K562 (cell line): ENCODE data around the gene VPS33B. TPM values are rescaled to one million over a fixed set of nuclear protein-coding genes. Genes with fewer than 3 reads are reported as not detected.
A peak's percentile ranks its signal among the peaks of the same experiment; 100 is the strongest.

Experiments
- ATAC-seq: fragments of 200-7000 bp; cut with Tn5 transposase; 3 replicates; pipeline ENCODE4 v1.9.1; 2020; ENCODE audit warnings: moderate library complexity
- BruUV-seq: library from RNA; stranded (reverse); fragments of 400-500 nt; replicated peaks from 2 replicates; lab custom pipeline; 2021; lab: Mats Ljungman, UMichigan
- CTCF ChIA-PET: fragments of 300-600 bp; formaldehyde crosslinking; extraction: SDS; loops from one replicate; lab custom pipeline; 2021; ENCODE audit warnings: low intra/inter-chr PET ratio; lab: Yijun Ruan, JAX
- POLR2A ChIA-PET: fragments of 300-600, 350-650 bp; sonication (Branson Sonifier 250); formaldehyde crosslinking; extraction: SDS; loops from one replicate; lab custom pipeline; 2021; ENCODE audit warnings: antibody characterized with exemption, inconsistent platforms; lab: Yijun Ruan, JAX
- DNase-seq, 4 experiments: peaks; one replicate each; pipeline versions ENCODE4 v3.0.0 to v3.0.0-alpha.2; 2011 to 2018; ENCODE audit warnings: low spot score in 3 of 4, mixed read lengths in 3 of 4; ENCODE audit errors: extremely low read depth in 1 of 4
- FAIRE-seq: peaks from 2 replicates; lab custom pipeline; 2011; peaks lifted over from hg19 to GRCh38; lab: Jason Lieb, UNC
- H2AFZ ChIP-seq: 2 replicates; pipeline ENCODE4 v1.6.0; 2011; ENCODE audit warnings: low read depth, low read length, control low read depth, inconsistent platforms
- H3K27ac ChIP-seq: fragments of 200-600 bp; 3 replicates; pipeline ENCODE4 v1.8.0; 2011; ENCODE audit warnings: low read depth, mild to moderate bottlenecking, control low read depth, inconsistent platforms, low read length, moderate library complexity, mixed read lengths; ENCODE audit errors: extremely low read depth
- H3K27me3 ChIP-seq, 2 experiments: fragments of 300-600 bp in 1 of 2; 2 replicates in 1 of 2; 3 replicates in 1 of 2; pipeline versions ENCODE4 v1.6.0 to v1.8.0; 2011; ENCODE audit warnings: inconsistent platforms in 2 of 2, low read length in 2 of 2, mild to moderate bottlenecking in 1 of 2, mixed read lengths in 1 of 2, moderate library complexity in 1 of 2; ENCODE audit not compliant: control insufficient read depth in 2 of 2, insufficient read depth in 2 of 2
- H3K36me3 ChIP-seq: fragments of 300-600 bp; 3 replicates; pipeline ENCODE4 v1.8.0; 2011; ENCODE audit warnings: mild to moderate bottlenecking, low read length, inconsistent platforms; ENCODE audit not compliant: control insufficient read depth, insufficient read depth
- H3K4me1 ChIP-seq, 2 experiments: fragments of 200-600 bp in 1 of 2; replicated peaks in 1 of 2; 2 replicates in 1 of 2; 3 replicates in 1 of 2; pipeline versions ENCODE4 v1.5.1 to v1.8.0; 2011; ENCODE audit warnings: inconsistent platforms in 2 of 2, low read length in 2 of 2, mild to moderate bottlenecking in 1 of 2, mixed read lengths in 1 of 2, moderate library complexity in 1 of 2; ENCODE audit not compliant: control insufficient read depth in 2 of 2, insufficient read depth in 2 of 2
- H3K4me2 ChIP-seq: 2 replicates; pipeline ENCODE4 v1.6.1; 2011; ENCODE audit warnings: low read length, control low read depth, inconsistent platforms, mixed read lengths; ENCODE audit not compliant: insufficient read depth
- H3K4me3 ChIP-seq: fragments of 200-600 bp; sonication (generic), shearing (Covaris generic); 2 replicates; pipeline ENCODE4 v1.5.1; 2016; ENCODE audit warnings: control low read depth, inconsistent platforms
- H3K79me2 ChIP-seq: fragments of 200-600 bp; 3 replicates; pipeline ENCODE4 v1.8.0; 2011; ENCODE audit warnings: low read length, inconsistent platforms; ENCODE audit not compliant: control insufficient read depth, insufficient read depth
- H3K9ac ChIP-seq, 2 experiments: 2 replicates each; pipeline versions ENCODE4 v1.6.0 to v1.6.1; 2011; ENCODE audit warnings: low read depth in 2 of 2, low read length in 2 of 2, control low read depth in 1 of 2, inconsistent platforms in 1 of 2, mild to moderate bottlenecking in 1 of 2, mixed read lengths in 1 of 2; ENCODE audit not compliant: insufficient read depth in 1 of 2
- H3K9me1 ChIP-seq: one replicate; pipeline ENCODE4 v1.6.0; 2011; ENCODE audit warnings: inconsistent platforms, mild to moderate bottlenecking, low read length, moderate library complexity; ENCODE audit not compliant: control insufficient read depth, insufficient read depth
- H3K9me3 ChIP-seq: replicated peaks from 2 replicates; pipeline ENCODE4 v1.5.1; 2011; ENCODE audit warnings: low read depth, low read length, inconsistent platforms; ENCODE audit not compliant: control insufficient read depth, insufficient read depth
- H4K20me1 ChIP-seq: replicated peaks from 2 replicates; pipeline ENCODE4 v1.6.1; 2011; ENCODE audit warnings: low read length, inconsistent platforms, mixed read lengths; ENCODE audit not compliant: control insufficient read depth, insufficient read depth
- FOXK1 ChIP-seq: sonication (generic); formaldehyde crosslinking; IDR thresholded peaks from 2 replicates; pipeline ENCODE4 v1.8.0; 2022; ENCODE audit warnings: missing genetic modification reagents, mild to moderate bottlenecking, borderline replicate concordance
- LEF1 ChIP-seq: fragments of 450-650 bp; IDR thresholded peaks from 2 replicates; pipeline ENCODE4 v1.6.1; 2016; ENCODE audit warnings: mild to moderate bottlenecking
- NCOA6 ChIP-seq: fragments of 450-650 bp; IDR thresholded peaks from 2 replicates; pipeline ENCODE4 v1.6.1; 2017; ENCODE audit warnings: mild to moderate bottlenecking
- NFIC ChIP-seq: fragments of 450-650 bp; IDR thresholded peaks from 2 replicates; pipeline ENCODE4 v1.6.1; 2017; ENCODE audit warnings: mild to moderate bottlenecking, inconsistent platforms
- SOX6 ChIP-seq: fragments of 450-650 bp; IDR thresholded peaks from 2 replicates; pipeline ENCODE4 v1.6.1; 2014; ENCODE audit warnings: mild to moderate bottlenecking
- ZBED1 ChIP-seq: IDR thresholded peaks from 2 replicates; pipeline ENCODE4 v1.6.1; 2014
- ZBTB7A ChIP-seq: IDR thresholded peaks from 2 replicates; pipeline ENCODE4 v1.6.1; 2011; ENCODE audit warnings: low read depth, mild to moderate bottlenecking, low read length, moderate library complexity, borderline replicate concordance; ENCODE audit not compliant: control insufficient read depth
- ZNF232 ChIP-seq: sonication (generic); formaldehyde crosslinking; IDR thresholded peaks from 2 replicates; pipeline ENCODE4 v1.8.0; 2022; ENCODE audit warnings: mild to moderate bottlenecking, missing genetic modification reagents
- ZNF24 ChIP-seq: fragments of 450-650 bp; IDR thresholded peaks from 2 replicates; pipeline ENCODE4 v1.6.1; 2016
- WGBS: fragments of 100-300 bp; shearing (Covaris generic); methylation state at CpG from one replicate; pipeline ENCODE4 v1.1.6; 2016; ENCODE audit warnings: low coverage, mixed read lengths; ENCODE audit not compliant: insufficient coverage; ENCODE audit errors: missing lambda C conversion rate; 5-methylcytosine and 5-hydroxymethylcytosine counted together
- in situ Hi-C: fragments of 300-500 bp; cut with MboI; formaldehyde crosslinking; loops from 4 replicates; pipeline ENCODE4 v1.15.0; 2018; ENCODE audit warnings: inconsistent platforms, mixed read lengths
- intact Hi-C: fragments of 100-400 bp; cut with micrococcal nuclease; formaldehyde crosslinking; loops from 2 replicates; pipeline ENCODE4 v1.14.2; 2022
- polyA plus RNA-seq, 8 experiments: library from polyadenylated mRNA; depleted of rRNA in 4 of 8; stranded (reverse) in 5 of 8; unstranded in 3 of 8; fragments of >200 nt; fragmentation: Nextera tagmentation in 2 of 8; fragmentation: Illumina TruSeq in 1 of 8; extraction: Ambion mirVana in 2 of 8; extraction: Trizol in 1 of 8; gene quantifications; 2 replicates each; pipeline versions ENCODE4 v1.2.1 to v1.2.3, GENCODE V29; 2011 to 2014; ENCODE audit warnings: inconsistent platforms in 1 of 8, missing spikeins in 1 of 8
- total RNA-seq, 7 experiments: library from RNA; depleted of rRNA in 6 of 7; stranded (reverse); fragments of >200 nt in 6 of 7; fragmentation: Illumina TruSeq in 2 of 7; extraction: Trizol in 2 of 7; gene quantifications; 2 replicates each; pipeline versions ENCODE4 v1.2.1 to v1.2.3, GENCODE V29; 2011 to 2021; ENCODE audit warnings: low replicate concordance in 1 of 7
- TF ChIP-seq, protein P1 (sequence below): IDR thresholded peaks from 2 replicates; pipeline ENCODE4 v1.6.1; 2011; ENCODE audit not compliant: insufficient read length; ENCODE audit errors: extremely low read depth
- TF ChIP-seq, protein P2 (sequence below): sonication (generic); formaldehyde crosslinking; IDR thresholded peaks from 2 replicates; pipeline ENCODE4 v1.8.0; 2022; ENCODE audit warnings: mild to moderate bottlenecking, missing genetic modification reagents, borderline replicate concordance
- TF ChIP-seq, protein P3 (sequence below): IDR thresholded peaks from 2 replicates; pipeline ENCODE4 v1.6.1; 2016; ENCODE audit warnings: missing genetic modification characterization, missing compliant biosample characterization

Gene VPS33B
- total and polyA plus RNA-seq, 9 of the 15 experiments (the other 6 are each of a cell fraction or from before 2014, with no cell fraction given), result 9.4 to 25.5 (median 14.8) TPM

DNA sequence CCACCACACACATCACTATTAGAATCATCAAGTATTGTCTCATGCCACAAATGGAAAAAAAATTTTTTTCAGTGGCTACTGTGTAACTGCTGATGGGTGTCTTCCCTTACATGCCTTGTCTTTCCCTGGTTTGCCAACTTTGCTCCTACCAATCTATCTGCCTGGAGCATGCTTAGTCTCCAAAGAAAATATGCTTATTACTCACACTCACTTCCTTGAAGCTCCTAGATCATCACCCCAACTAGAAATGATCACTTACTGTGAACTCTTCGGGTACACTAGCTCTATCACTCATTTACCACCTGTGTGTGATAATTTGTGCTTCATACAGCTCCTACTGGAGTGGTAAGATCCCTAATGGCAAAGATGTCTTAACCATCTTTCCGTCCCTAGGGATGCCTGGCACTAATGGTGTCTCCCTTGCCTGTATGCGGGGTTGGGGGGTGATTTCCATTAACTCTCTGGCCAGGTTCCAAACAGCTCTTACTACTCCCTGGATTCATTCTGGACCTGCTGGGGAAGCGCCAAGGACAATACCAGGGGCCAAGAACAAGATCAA lies 799 bp downstream of the VPS33B start:
- intact Hi-C loops, result no loop called here
- in situ Hi-C loops, result no loop called here
- no peaks in the 10 kb centered on the region for H4K20me1 ChIP-seq
- ATAC-seq (no peak; the same call in 2 of the 3 replicates), FAIRE-seq (no peak), DNase-seq (no peak)
- peak overlapping the region; percentile 74 for H3K27ac ChIP-seq
- peak overlapping the region; percentile 78 for H3K4me3 ChIP-seq
- no peaks in the 10 kb centered on the region for H3K9me1 ChIP-seq
- ChIA-PET POLR2A (interaction anchor here (0.5 to 3.5 kb wide), 12 partner anchors 9 to 111 kb away, joined by 3 to 21 read pairs (median 4); partner anchors contain the start of genes PRC1 and UNC45A), CTCF (no interaction called here)
- 1% methylated on average over 4 of the region's 4 CpGs for WGBS
- peaks cover 18% of the 10 kb centered on the region in 2 experiments; a peak in 4 of 5 replicates for H3K4me1 ChIP-seq
- H3K9me3 ChIP-seq, result no peaks in the 10 kb centered on the region
- no peaks in the 10 kb centered on the region for H3K27me3 ChIP-seq
- H3K79me2 ChIP-seq, result peaks cover 49% of the 10 kb centered on the region
- H2AFZ ChIP-seq, result peak overlapping the region; percentile 90
- peak; percentile 91; the same call in 1 of the 2 replicates for TF ChIP-seq LEF1
- TF ChIP-seq, protein P1, sequence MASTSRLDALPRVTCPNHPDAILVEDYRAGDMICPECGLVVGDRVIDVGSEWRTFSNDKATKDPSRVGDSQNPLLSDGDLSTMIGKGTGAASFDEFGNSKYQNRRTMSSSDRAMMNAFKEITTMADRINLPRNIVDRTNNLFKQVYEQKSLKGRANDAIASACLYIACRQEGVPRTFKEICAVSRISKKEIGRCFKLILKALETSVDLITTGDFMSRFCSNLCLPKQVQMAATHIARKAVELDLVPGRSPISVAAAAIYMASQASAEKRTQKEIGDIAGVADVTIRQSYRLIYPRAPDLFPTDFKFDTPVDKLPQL, result no peak
- no peak for TF ChIP-seq ZBTB7A
- no peak for TF ChIP-seq SOX6
- no peak for TF ChIP-seq ZBED1
- TF ChIP-seq ZNF24, result no peak
- peak; percentile 86 for TF ChIP-seq NFIC
- no peak for TF ChIP-seq NCOA6
- TF ChIP-seq, protein P2, sequence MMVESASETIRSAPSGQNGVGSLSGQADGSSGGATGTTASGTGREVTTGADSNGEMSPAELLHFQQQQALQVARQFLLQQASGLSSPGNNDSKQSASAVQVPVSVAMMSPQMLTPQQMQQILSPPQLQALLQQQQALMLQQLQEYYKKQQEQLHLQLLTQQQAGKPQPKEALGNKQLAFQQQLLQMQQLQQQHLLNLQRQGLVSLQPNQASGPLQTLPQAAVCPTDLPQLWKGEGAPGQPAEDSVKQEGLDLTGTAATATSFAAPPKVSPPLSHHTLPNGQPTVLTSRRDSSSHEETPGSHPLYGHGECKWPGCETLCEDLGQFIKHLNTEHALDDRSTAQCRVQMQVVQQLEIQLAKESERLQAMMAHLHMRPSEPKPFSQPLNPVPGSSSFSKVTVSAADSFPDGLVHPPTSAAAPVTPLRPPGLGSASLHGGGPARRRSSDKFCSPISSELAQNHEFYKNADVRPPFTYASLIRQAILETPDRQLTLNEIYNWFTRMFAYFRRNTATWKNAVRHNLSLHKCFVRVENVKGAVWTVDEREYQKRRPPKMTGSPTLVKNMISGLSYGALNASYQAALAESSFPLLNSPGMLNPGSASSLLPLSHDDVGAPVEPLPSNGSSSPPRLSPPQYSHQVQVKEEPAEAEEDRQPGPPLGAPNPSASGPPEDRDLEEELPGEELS, result 0 out of 2 replicates have a peak, but pooled peaks have one; percentile 72
- 0 out of 2 replicates have a peak, but pooled peaks have one; percentile 42 for TF ChIP-seq ZNF232 (CRISPR knock-in tag)
- peak; percentile 71; the same call in 1 of the 2 replicates for TF ChIP-seq FOXK1
- TF ChIP-seq, protein P3, sequence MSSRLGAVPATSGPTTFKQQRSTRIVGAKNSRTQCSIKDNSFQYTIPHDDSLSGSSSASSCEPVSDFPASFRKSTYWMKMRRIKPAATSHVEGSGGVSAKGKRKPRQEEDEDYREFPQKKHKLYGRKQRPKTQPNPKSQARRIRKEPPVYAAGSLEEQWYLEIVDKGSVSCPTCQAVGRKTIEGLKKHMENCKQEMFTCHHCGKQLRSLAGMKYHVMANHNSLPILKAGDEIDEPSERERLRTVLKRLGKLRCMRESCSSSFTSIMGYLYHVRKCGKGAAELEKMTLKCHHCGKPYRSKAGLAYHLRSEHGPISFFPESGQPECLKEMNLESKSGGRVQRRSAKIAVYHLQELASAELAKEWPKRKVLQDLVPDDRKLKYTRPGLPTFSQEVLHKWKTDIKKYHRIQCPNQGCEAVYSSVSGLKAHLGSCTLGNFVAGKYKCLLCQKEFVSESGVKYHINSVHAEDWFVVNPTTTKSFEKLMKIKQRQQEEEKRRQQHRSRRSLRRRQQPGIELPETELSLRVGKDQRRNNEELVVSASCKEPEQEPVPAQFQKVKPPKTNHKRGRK (tag), result no peak
- peak overlapping the region; percentile 78 to 98; a peak in 3 of 4 replicates for H3K9ac ChIP-seq
- no TSS peak for BruUV-seq
- H3K36me3 ChIP-seq, result peaks cover 10% of the 10 kb centered on the region; the same call in 2 of the 3 replicates
- peak overlapping the region; percentile 91 for H3K4me2 ChIP-seq
